Measurements from ENCODE around the gene KRTAP24-1.

- TF ChIP-seq SUZ12 (IDR thresholded peaks at IDR 0.05) (no peak), L3MBTL2 (conservative IDR thresholded peaks at IDR 0.05) (no peak), SP1 (IDR thresholded peaks at IDR 0.05) (no peak), FOXA1 (IDR thresholded peaks at IDR 0.05) (no peak), HDGF (IDR thresholded peaks at IDR 0.05; ENCODE audit: borderline replicate concordance) (no peak), ELF4 (IDR thresholded peaks at IDR 0.05) (no peak), ARNT (IDR thresholded peaks at IDR 0.05) (no peak)
Observed at GRCh38 chr21:30243691-30244090, 39.1 kb downstream of the KRTAP24-1 start.

Data from HEK293T (cell line).